Measurements from ENCODE around the gene WDR55.
"Not testable (repeated sequence)": the region's sequence is repeated elsewhere in the genome, so short reads cannot be mapped to it uniquely, and the experiment has no call there.

The WDR55 gene

GRCh38 chr5:140658870-140659269 lies 5.8 kb upstream of the WDR55 start:
- no peak for DNase-seq

DNA sequence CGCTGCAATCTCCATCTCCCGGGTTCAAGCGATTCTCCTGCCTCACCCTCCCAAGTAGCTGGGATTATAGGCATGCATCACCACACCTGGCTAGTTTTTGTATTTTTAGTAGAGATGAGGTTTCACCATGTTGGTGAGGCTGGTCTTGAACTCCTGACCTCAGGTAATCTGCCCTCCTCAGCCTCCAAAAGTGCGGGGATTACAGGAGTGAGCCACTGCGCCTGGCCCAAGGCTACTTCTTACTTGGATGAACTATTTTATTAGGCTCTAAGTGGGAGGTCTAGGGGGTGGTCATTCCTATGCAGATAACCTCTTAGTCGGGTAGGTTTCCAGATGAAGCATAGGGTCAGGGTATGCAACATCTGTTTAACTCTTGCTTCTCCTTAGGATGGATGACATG lies 4.3 kb upstream of the WDR55 start:
- DNase-seq, result not testable (repeated sequence)

GRCh38 chr5:140664030-140664358 lies 710 bp upstream of the WDR55 start:
- DNase-seq, result no peak

DNA sequence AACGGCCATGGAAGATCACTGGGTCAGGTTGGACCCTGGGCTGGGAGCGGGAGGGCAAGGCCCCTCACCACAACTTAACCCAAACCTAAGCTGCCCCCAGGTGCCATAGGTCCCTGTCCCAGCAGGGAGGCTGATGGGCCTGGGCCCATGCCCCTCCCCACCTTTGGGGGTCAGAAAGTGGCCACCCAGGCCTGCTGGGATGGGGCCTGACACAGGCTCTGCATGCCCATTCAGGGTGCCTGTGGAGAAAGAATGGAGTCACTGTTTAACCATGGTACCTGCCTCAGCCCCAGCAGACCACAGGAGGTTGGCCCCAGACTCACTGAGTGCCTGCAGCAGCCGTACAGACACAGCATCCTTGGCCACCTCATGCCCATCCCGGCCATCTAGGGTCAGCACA lies 6.3 kb downstream of the WDR55 start:
- DNase-seq, result not testable (repeated sequence)

DNA sequence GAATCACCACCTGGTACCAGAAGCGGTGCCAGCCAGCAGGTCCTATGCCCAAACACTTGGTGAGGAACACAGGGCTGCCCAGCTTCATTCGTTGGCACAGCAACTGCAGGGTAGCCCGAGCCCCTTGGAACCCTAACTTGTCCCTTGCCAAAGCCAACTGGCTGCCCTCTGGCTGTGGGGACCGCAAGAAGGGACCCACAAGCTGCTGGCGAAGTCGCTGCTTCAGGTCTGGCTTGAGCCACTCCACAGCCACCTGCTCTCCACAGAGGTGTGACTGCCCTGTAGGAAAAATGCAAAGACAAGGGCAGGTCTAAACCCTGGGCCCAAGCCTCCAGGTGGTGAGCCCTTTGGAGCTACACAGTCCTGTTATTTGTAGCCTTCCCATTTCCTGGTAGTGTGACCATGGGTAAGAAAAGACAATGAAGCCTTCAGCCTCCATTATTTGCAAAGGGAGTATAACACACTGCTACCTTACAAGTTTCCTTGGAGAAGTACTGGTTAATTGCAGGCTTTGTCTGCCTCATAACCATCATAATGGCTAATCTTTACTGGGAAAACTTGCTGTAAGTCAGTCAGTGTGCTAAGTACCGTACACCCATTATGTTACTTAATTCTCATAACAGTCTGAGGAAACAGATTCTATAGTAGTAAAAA lies 6.9 kb downstream of the WDR55 start:
- no peak for DNase-seq

DNA sequence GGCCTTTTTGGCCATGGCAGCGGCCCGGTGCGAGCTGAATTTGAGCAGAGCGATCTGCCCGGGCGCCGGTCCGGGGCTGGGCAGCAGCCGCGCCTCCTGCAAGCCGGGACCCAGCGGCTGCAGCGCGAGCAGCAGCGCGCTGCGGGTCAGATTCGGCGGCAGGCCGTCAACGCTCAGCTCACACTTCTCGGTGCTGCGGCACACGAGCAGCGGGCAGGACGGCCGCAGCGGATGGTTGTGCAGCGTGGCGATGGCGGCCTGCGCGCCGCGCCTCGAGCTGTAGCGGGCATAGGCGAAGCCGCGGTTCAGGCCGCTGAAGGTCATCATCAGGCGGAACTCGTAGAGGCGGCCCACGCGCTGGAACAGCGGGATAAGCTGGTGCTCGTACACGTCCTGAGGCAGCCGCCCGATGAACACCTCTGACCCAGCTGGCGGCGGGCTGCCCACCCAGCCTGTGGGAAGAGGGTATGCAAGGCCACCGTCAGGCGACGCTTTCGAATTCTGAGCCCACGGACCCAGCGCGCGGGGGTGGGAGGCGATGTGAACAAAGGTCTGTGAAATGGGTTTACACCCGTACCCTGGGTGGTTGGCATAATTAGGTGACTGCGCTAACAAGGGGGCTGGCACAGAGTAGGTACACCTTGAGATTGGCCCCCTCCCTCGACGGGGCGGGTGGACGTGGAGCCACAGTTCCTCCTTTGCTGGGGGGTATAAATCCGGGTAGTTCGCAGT lies 7.9 kb downstream of the WDR55 start:
- peak; percentile 11 for DNase-seq

DNA sequence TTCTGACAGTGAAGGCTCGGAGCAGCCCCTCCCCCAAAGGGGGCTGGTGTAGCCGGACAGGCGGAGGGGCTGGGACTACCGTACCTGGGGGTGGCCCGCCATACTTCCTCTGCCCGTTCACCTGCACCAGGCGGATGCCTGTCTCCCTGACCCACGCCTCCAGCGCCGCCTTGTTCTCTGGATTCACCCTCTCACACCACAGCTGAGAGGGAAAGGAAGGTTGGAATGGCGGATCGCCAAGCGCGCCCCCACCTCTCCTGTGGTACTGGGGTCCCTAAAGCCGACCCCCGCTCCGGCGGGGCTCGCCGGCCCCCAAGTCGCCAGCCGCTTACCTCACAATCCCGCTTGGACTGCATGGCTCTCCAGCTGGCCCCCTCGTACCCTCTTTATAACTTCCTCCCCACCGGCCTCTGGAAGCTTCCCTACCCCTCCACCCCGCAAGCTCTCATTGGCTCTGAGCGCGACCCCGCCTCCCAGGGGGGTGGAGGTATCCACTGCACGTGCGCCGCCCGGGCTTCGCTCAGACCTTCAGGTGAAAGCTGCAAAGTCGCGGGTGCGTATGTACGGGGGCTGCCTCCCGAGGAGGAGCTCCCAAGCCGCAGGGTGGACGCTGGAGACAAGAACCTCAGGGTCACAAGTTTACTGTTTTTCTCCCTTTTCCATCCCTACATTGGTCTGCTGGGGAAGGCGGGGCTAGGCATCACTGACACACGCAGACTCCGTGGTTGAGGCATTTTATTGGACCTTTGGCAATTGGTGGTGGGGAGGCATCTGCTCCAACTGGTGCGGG lies 8.7 kb downstream of the WDR55 start, which contains the start of gene DND1:
Gene DND1 (minus strand): TSS at position 390 of the 790 bp plus-strand sequence. CDS start 34 bp downstream, at position 356.
- no peak for DNase-seq

DNA sequence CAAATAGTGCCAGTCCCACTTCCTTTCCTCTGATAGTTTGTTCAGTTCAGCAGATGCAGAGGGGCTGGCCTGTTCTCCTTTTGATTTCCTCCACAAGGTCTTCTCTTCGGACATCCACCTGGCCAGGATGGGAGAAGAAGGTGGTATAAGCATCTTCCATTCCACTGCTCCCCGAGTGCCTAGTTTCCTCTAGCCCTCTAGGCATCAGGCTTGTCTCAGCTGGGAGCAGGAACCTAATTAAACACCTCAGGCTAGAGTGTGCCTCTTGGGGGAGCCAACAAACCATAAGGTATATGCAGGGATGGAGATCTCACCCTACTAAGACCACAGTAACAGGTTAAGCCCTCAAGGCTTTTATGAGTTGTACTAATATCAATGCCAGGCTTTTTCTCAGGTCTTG lies 9.5 kb downstream of the WDR55 start:
- no peak for DNase-seq

GRCh38 chr5:140674629-140675028 lies 9.9 kb downstream of the WDR55 start:
- no peak for DNase-seq

- no peak for DNase-seq
These were observed 13.2 kb downstream of the WDR55 start for GRCh38 chr5:140677947-140678346.

- no peak for DNase-seq
These were observed 14.3 kb downstream of the WDR55 start for GRCh38 chr5:140678993-140679392.

GRCh38 chr5:140690376-140690932 lies 25.8 kb downstream of the WDR55 start:
- no peak for DNase-seq

DNA sequence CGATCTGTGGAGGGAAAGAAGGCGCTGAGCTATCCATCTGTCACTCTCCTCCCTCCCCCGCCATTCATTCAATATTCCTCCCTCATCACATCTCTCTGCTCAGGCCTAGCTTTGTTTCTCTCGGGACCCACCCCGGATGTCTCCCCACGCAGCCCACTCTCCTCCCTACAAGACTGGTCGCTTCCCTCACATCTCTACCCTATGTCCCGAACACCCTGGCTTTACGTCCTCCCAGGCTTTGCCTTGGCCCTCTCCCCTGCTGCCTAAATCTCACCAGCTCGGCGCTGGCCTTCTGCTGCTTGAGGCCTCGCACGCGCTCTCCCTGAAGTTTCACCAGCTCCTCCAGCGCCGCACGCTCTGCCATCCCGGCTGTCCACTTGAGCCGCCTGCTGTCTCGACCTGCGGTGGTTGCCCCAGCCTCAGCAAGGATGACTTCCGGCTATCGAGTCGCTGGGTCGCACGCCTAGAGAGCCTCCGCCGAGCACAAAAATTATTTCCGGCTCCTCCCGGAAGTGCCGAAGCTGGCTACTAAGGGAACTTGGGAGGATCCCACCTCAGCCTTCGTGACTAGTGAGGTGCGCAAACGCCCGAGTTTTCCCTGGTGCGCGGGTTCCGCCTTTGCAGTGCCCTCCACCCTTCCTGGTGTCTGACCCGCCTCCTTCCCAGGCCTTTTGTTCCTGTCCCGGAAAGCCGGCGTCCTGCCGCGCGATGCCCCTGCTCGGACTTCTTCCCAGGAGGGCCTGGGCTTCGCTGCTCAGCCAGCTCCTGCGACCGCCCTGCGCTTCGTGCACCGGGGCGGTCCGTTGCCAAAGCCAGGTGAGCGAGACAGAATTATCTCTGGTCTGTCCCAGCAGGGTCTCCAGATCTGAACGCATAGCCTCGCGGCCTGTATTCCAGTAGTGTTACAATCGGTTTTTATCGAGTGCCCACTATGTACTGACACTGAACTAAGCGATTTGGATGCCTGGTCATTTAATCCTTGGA lies 26.5 kb downstream of the WDR55 start, which contains the start of the genes HARS1 and HARS2:
Gene HARS1 (minus strand): TSS at position 430 of the 984 bp plus-strand sequence. CDS start 66 bp downstream, at position 364.
Gene HARS2 (plus strand): TSS at position 515 of the 984 bp plus-strand sequence. CDS start 194 bp downstream, at position 709.
- peak; percentile 84 for DNase-seq

DNA sequence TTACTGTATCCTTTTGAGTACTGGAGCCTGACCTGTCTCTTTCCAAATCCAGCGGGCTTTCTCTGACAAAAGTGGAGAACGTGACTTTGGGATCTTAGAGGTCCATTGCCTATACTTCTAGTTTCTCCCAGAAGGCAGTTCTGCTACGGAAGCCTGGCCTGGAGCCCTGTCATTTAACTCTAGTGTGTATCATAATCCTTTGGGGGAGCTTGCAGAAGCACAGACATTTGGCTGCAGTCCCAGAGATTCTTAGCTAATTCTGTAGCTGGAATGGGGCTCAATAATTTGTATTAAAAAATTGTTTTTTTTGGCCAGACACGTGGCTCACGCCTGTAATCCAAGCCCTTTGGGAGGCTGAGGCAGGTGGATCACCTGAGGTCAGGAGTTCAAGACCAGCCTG lies 29.6 kb downstream of the WDR55 start:
- DNase-seq, result no peak

- no peak for DNase-seq
These were observed 32.3 kb downstream of the WDR55 start for GRCh38 chr5:140696891-140697492.

DNA sequence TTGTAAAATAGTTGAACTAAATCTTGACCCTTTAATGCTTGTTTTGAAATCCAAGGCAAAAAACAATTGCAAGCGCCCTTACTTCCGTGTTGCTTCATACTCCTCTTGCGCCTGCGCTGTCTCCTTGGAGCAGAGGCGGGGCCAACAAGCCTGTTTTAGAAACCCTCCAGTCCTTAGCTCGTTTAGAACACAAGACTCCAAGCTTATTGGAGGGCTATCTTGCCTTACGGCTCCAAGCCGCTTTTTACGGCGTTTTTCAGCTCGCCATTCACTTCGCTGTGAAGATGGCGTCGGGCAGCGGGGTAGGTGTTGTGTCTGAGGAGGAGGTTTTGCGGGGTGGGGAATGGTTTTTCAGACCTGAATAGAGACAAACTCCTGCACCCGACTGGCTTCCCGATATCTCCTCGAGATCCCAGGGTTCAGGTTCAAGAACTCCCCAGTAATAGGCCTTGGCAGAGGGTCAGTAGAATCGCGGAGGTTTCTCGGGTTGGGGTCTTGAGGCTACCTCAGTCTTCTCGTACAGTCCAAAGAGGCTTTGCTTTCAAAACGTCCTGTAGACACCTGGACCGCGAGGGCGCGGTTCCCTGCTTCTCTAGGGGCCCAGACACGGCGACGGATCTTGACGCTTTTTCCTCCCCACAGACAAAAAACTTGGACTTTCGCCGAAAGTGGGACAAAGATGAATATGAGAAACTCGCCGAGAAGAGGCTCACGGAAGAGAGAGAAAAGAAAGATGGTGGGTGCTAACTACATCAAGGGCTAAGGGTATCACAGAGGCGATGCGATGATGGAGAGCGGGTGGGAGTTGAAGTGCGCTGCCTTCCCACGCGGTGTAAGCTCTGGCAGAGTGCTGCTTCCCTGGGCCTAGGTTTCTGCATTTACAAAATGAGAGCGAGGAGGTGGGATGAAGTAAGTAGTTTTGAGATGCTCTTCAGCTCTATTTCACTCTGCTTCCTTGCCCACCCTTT lies 35.8 kb downstream of the WDR55 start, which contains the start of gene ZMAT2:
Gene ZMAT2 (plus strand): TSS at position 271 of the 968 bp plus-strand sequence. CDS start 14 bp downstream, at position 285.
- DNase-seq, result peak; percentile 96

DNA sequence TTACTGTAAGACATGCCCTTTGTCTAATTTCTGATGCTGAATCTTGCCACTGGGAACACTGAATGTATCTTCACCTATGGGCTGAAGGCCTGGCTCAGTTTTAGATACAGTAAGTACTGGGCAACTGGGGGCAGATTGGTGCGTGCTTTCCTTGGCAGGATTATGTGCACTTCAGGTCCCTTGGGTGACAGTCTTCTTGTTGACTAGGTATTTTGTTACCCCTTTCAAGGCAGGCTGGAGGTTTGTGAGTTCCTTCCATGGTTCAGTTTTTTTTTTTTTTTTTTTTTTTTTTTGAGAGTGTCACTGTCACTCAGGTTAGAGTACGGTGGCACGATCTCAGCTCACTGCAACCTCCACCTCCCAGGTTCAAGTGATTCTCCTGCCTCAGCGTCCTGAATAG lies 43.1 kb downstream of the WDR55 start:
- no peak for DNase-seq

DNA sequence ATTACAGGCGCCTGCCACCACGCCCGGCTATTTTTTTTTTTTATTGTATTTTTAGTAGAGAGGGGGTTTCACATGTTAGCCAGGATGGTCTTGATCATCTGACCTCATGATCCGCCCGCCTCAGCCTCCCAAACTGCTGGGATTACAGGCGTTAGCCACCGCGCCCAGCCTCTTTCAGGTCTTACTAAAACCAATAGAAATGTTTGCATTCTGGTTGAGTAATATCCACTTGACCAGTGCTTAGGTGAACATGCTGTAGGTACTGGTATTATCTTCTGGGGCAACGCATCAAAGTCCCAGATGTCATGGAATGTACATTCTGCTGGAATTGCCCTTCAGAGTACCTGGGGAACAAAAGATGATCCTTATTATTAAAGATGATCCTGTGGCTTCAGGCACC lies 44.1 kb downstream of the WDR55 start:
- DNase-seq, result not testable (repeated sequence)

- peak; percentile 85 for DNase-seq
These were observed 46.3 kb downstream of the WDR55 start for GRCh38 chr5:140710899-140711552.

All from CD4-positive, alpha-beta T cell treated with Interferon gamma for 1 hour (primary cell).